CD4-positive, alpha-beta T cell treated with Interleukin-2 at 100 ng/mL for 4 hours (primary cell): ENCODE results near the gene STXBP6.

Experiments used
- DNase-seq: peaks from one replicate; pipeline ENCODE4 v3.0.0-alpha.2; 2020; ENCODE audit warnings: low spot score

Gene STXBP6

GRCh38 chr14:25014440-25014839, 35.5 kb downstream of the STXBP6 start:
- no peak for DNase-seq

- no peak for DNase-seq
Measured at GRCh38 chr14:25011095-25011494, 38.9 kb downstream of the STXBP6 start.

GRCh38 chr14:25010471-25010870, 39.5 kb downstream of the STXBP6 start:
- DNase-seq: no peak

- no peak for DNase-seq
Measured at GRCh38 chr14:25009891-25010290, 40.1 kb downstream of the STXBP6 start.

- DNase-seq: no peak
Measured at GRCh38 chr14:25007832-25008231, 42.1 kb downstream of the STXBP6 start.

- no peak for DNase-seq
Measured at GRCh38 chr14:25006961-25007795, 42.8 kb downstream of the STXBP6 start.

- no peak for DNase-seq
Measured at GRCh38 chr14:25006031-25006430, 43.9 kb downstream of the STXBP6 start.

- no peak for DNase-seq
Measured at GRCh38 chr14:25004389-25004809, 45.5 kb downstream of the STXBP6 start.

- DNase-seq: no peak
Measured at GRCh38 chr14:25003537-25003936, 46.4 kb downstream of the STXBP6 start.

- DNase-seq: no peak
Measured at GRCh38 chr14:25001601-25002000, 48.3 kb downstream of the STXBP6 start.

GRCh38 chr14:25001156-25001555, 48.8 kb downstream of the STXBP6 start:
- no peak for DNase-seq

GRCh38 chr14:24999157-24999556, 50.8 kb downstream of the STXBP6 start:
- no peak for DNase-seq

- DNase-seq: no peak
Measured at GRCh38 chr14:24996930-24997725, 52.8 kb downstream of the STXBP6 start.

- DNase-seq: no peak
Measured at GRCh38 chr14:24995016-24995415, 54.9 kb downstream of the STXBP6 start.

GRCh38 chr14:24993631-24994030, 56.3 kb downstream of the STXBP6 start:
- DNase-seq: no peak

GRCh38 chr14:24992624-24993360, 57.2 kb downstream of the STXBP6 start:
- no peak for DNase-seq

- DNase-seq: no peak
Measured at GRCh38 chr14:24991821-24992220, 58.1 kb downstream of the STXBP6 start.

- no peak for DNase-seq
Measured at GRCh38 chr14:24991288-24991687, 58.7 kb downstream of the STXBP6 start.

- DNase-seq: no peak
Measured at GRCh38 chr14:24990773-24991172, 59.2 kb downstream of the STXBP6 start.

GRCh38 chr14:24990050-24990449, 59.9 kb downstream of the STXBP6 start:
- DNase-seq: no peak

GRCh38 chr14:24988760-24989159, 61.2 kb downstream of the STXBP6 start:
- no peak for DNase-seq

GRCh38 chr14:24986206-24986893, 63.6 kb downstream of the STXBP6 start:
- no peak for DNase-seq
